ENCODE measurements around the gene POU6F2.
"Not testable (repeated sequence)": the region's sequence is repeated elsewhere in the genome, so short reads cannot be mapped to it uniquely, and the experiment has no call there.

POU6F2 gene

GRCh38 chr7:39355664-39356063, 378.0 kb downstream of the POU6F2 start:
- no peak for DNase-seq (ENCODE audit: low read depth)

DNA sequence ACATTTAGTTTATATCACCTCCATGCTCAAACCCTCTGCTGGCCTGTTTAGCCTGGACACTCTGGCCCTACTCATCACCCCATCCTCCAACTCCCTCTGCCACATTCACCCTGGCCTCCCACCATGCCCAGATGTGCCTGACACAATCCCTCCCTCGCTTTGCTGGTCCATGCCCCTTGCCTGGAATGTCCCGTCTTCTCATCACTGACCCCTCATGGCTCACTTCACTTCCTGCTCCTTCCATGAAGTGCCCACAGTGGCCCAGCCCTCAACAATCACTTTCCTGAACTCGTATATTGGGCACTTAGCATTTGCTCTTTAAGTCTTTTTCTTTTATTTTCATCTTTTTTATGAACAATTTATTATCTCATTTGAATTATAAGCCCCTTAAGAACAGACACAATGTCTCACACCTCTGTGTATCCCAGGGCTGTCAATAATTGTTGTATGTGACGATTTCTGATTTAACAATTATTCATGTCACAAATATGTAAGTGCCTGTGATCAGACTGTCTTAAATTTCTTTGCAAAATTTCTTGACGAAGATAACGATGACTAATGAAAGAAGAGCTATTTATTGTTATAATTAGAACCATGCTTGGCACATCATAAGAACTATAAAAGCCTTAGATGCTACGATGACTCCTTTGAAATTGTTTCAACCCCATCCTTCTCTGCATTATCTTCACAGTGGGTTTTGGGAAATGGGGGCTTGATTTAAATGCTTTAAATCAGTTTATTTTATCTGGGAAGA, 378.6 kb downstream of the POU6F2 start:
- DNase-seq (ENCODE audit: low read depth): no peak

DNA sequence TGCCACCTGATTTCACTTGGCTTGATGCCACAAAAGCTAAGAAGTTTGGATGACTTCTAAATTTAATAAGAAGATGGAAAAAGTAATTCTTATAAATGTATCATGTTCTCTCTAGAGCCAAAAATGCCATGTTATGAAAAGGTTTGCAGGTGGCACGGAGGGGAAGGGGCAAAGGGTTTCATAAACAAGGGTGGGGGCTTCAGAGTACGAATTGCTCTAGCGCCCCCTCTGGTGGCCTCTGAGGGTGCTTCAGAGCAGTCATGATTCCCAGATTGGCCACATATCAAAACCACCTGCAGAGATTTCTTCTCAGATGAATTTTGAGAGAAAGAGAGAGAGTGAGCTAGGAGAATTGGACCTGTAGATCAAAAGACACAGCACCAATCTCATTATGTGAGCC, 379.9 kb downstream of the POU6F2 start:
- DNase-seq (ENCODE audit: low read depth): no peak

GRCh38 chr7:39360038-39360437, 382.3 kb downstream of the POU6F2 start:
- DNase-seq (ENCODE audit: low read depth): no peak

DNA sequence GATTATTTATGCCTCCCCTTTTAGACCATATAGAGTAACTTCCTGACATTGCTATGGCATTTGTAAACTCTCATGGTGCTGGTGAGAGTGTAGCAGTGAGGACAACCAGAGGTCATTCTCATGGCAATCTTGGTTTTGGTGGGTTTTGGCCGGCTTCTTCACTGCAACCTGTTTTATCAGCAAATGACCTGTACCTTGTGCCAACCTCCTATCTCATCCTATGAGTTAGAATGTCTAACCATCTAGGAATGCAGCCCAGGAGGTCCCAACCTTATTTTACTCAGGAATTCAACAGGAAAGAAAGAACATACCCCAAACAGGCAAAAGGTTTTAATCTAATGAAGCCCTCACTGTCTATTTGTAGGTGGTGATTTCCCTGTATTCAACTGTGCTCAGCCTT, 383.1 kb downstream of the POU6F2 start:
- DNase-seq (ENCODE audit: low read depth): no peak

- DNase-seq (ENCODE audit: low read depth): no peak
These were observed 388.1 kb downstream of the POU6F2 start for GRCh38 chr7:39365751-39366295.

DNA sequence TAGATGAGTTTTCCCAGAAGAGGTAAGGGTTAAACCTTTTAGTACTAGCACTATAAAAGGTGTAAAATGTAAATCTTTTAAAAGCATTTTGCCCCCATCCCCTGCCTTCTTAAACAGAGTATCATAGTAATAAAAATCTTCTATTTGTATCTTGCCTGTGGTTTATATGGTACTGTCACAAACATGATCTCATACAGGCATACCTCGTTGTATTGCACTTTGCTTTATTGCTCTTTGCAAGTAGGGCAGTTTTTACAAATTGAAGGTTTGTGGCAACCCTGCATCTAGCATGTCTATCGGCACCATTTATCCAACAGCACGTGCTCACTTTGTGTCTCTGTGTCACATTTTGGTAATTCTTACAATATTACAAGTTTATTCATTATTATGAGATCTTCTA, 389.7 kb downstream of the POU6F2 start:
- DNase-seq (ENCODE audit: low read depth): no peak

DNA sequence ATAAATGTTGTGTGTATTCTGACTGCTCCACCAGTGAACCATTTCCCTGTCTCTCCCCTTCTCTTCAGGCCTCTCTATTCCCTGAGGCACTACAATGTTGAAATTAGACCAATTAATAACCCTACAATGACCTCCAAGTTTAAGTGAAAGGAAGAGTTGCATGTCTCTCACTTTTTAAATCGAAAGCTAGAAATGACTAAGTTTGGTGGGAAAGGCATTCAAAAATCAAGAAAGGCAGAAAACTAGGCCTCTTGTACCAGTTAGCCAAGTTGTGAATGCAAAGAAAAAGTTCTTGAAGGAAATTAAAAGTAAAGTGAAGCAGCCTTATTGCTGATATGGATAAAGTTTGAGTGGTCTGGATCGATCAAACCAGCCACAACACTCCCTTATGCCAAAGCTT, 390.2 kb downstream of the POU6F2 start:
- no peak for DNase-seq (ENCODE audit: low read depth)

GRCh38 chr7:39372383-39372782, 394.7 kb downstream of the POU6F2 start:
- no peak for DNase-seq (ENCODE audit: low read depth)

- no peak for DNase-seq (ENCODE audit: low read depth)
These were observed 396.8 kb downstream of the POU6F2 start for GRCh38 chr7:39374436-39375040.

DNA sequence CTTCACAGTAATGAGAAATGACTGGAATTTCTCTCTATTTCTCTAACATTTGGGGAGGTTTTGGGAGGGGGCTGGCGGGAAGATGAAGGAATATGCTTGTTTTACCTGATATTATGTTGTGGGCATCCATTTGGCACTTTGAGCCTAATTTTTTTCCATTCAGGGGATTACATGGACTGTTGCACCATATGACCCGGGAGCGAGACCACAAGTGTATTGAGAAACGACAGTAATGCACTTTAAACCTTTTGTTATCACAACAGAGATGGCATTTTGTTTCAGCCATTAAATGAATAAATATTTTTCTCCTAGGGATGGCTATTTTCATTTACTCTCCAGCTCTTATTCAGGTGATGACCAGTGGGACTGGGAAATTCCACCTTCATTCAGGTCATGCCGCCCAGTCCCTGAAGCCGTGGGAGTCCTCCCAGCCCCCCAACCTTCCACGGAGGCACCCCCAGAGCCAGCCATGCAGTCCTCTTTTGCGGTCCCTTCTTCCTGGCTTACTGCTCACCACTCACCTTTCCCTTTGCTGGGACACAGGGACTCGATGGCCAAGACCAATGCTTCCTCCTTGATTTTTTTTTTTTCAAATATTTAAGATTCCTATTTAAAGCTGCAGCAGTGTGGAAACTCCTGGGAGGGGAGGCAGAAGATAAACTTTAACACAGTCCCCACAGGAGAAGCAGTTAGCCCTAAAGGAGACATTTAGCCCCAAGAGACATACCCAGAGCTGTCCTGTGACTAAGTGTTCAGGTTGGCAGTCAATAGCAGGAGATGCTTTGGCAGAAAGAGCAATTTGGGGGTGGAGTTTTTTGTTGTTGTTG, 397.6 kb downstream of the POU6F2 start:
- DNase-seq (ENCODE audit: low read depth): no peak

DNA sequence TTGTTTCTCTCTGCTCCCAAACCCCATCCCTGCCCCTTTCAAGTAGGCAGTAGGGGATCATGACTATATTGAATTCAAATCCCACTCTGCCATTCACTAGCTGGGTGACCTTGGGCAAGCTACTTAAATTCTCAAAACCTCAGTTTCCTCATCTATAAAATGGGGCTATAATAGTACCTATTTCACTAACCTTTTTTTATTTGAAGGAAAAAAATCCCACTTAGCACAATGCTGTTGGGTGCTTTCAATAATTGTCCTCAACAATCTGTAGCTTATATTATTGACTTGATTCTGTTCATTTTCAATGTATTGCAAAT, 398.1 kb downstream of the POU6F2 start:
- no peak for DNase-seq (ENCODE audit: low read depth)

- DNase-seq (ENCODE audit: low read depth): not testable (repeated sequence)
These were observed 399.2 kb downstream of the POU6F2 start for GRCh38 chr7:39376881-39377280.

DNA sequence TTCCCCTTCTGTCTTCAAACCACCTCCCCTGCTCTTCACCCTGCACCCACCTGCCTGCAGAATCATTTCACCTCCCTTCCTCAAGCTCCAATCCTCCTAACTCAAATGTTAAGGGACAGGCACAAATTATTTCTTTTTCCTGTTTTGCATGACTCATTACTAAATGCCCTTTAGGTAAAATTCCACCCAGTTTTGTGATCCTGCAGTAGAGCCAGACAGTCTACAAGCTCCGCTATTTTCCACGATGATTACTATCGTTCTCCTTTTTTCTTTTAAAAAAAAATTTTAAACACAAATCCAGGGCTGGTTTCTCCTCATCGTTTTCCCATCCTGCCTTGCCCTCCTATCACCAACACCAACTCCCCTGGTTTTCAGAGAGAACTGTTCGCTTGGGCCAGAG, 401.7 kb downstream of the POU6F2 start:
- no peak for DNase-seq (ENCODE audit: low read depth)

GRCh38 chr7:39383136-39383535, 405.4 kb downstream of the POU6F2 start:
- peak; percentile 20 for DNase-seq (ENCODE audit: low read depth)

GRCh38 chr7:39384386-39384785, 406.7 kb downstream of the POU6F2 start:
- DNase-seq (ENCODE audit: low read depth): no peak

- DNase-seq (ENCODE audit: low read depth): no peak
These were observed 409.0 kb downstream of the POU6F2 start for GRCh38 chr7:39386718-39387117.

GRCh38 chr7:39392151-39392550, 414.4 kb downstream of the POU6F2 start:
- no peak for DNase-seq (ENCODE audit: low read depth)

GRCh38 chr7:39394105-39394680, 416.5 kb downstream of the POU6F2 start:
- DNase-seq (ENCODE audit: low read depth): no peak

DNA sequence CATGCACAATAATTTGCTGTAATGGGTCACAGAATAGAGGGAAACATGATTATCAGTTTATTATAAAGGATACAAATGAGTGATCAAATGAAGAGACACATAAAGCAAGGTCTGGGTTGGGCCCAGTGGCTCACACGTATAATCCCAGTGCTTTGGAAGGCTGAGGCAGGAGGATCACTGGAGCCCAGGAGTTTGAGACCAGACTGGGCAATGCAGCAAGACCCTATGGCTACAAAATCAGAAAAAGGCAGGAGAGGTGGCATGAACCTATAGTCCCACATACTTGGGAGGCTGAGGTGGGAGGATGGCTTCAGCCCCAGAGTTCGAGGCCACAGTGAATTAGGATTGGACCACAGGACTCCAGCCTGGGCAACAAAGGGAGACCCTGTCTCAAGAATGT, 421.7 kb downstream of the POU6F2 start:
- DNase-seq (ENCODE audit: low read depth): no peak

- no peak for DNase-seq (ENCODE audit: low read depth)
These were observed 422.3 kb downstream of the POU6F2 start for GRCh38 chr7:39399986-39400385.

- DNase-seq (ENCODE audit: low read depth): no peak
These were observed 423.1 kb downstream of the POU6F2 start for GRCh38 chr7:39400836-39401235.

DNA sequence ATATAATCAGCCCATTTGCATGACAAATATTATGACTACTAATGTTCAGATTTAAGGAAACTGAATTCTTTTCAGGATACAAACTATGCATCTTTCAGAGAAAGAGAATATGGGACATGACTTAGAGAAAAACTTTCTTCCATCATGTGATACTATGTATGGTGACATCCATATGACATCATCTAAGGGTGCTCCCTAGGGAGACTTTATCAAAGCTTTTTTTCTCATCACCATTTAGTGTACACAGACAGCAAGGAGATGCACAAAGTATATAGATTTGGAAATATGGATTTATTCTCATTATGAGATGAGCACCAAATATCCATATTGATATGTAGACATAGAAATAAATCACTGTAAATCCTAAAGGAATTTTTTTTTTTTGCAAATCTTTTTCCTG, 424.3 kb downstream of the POU6F2 start:
- no peak for DNase-seq (ENCODE audit: low read depth)

All from iris pigment epithelial cell (primary cell).